GM19193 (cell line): ENCODE measurements around the gene GRB10.

ENCODE experiments used
- POLR2A ChIP-seq: IDR thresholded peaks from 4 replicates; pipeline ENCODE4 v1.6.1; 2011; ENCODE audit not compliant: insufficient read depth, insufficient read length; ENCODE audit errors: extremely low read depth

Gene GRB10

GRCh38 chr7:50618281-50618680 is 164.4 kb downstream of the GRB10 start:
- no peak for TF ChIP-seq POLR2A

- TF ChIP-seq POLR2A = no peak
Observed at GRCh38 chr7:50615519-50616080, 167.1 kb downstream of the GRB10 start.

DNA sequence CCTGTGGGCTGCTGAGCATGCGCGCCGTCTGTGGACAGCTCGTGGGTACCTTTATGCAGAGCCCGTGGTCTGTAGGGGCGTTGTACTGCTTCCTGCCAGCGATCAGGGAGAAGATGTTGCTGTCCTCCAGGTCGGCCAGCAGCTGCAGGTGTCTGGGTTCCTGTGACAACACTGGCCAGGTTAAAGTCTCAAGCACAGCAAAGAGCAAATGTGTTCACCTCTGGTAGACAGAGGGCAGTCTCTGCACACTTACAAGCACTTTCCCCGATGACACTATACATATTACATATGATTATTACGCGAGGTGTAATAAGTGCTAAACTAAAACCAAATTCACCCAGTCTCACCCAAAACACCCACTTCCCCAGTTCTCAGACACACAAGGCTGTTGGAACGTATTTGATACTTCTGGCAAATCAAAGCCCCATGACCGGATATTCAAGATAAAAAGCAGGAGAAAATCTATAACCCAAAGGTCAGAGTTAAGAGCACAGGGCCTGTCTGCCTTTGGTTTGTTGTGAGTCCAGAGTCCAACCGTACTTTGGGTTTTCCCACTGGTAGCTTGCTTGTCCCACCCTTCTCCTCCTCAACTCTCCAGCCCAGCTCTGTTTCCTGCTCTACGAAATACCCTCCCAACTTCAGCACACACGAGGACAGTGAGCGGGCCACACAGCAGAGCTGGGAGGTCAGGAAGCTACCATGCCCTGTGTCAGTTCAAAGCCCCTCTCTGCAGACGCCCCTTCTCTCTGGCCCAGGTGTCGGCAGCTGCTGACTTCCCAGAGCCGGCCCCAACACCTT is 167.8 kb downstream of the GRB10 start:
- no peak for TF ChIP-seq POLR2A

DNA sequence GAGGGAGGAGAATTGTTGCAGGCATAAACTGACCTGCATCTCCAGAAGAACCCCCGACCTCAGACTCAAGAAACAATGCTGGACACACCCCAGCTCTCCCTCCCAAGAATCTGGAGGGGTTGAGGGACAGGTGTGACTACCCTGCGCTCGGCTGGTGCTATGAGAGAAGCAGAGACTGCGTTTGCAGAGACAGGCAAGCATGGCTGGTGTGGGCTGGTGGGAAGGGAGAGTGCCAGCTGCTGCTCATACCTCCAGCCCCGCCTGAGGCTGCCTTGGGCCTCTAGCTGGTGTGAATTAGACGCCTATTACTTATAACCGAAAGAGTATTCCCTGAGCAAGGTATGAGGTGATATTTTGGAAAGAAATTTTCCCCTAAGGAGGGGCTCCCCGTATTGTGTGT is 169.2 kb downstream of the GRB10 start:
- no peak for TF ChIP-seq POLR2A

DNA sequence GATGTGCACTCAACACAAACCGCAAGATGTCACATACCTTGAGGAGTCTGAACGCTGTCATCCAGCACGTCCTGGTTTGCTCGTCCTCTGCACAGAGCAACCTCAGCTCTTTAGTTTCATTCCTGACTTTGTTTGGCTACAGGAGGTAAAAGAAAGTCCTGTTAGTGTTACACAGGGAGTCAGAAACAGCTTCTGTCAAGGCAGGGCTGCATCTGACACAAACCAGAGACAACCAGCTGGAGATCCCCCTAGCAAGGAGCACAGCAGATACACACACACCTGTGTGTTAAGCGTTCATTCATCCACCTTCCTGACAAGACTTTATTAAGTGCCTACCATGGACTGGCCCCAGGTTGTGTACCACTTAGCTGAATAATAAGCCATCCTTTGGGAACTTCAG is 170.0 kb downstream of the GRB10 start:
- no peak for TF ChIP-seq POLR2A

DNA sequence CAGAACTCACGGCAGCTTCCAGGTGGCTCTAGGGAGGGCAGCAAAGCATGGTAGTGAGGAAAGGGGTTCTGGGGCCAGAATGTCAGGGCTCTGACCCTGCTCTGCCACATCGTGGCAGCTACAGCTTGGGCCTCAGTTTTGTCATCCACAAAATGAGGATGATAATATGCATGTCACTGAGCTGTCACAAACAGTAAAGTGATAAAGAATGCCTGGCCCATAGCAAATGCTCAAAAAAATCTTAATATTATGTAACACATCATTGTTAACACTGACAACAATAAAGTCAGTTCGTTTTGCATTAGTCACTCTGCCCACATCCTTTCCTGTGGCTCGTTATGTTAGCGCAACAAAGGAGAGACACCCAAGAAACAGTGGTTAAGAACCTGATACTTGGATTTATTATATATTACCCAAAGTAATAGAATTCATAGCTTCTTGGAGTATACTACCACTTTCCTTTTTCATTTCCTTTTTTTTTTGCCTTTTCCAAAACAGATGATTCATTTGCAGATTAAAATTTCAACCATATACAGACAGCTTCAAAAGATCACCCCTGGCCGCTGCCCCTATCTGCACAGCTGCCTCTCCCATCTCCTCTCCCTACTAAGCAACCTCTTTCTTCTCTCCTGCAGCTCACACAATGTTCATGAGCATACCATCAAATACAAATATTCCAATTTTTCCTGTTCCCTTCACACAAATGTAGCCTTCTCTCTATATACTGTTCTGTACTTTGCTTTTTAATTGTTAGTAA is 172.0 kb downstream of the GRB10 start:
- no peak for TF ChIP-seq POLR2A

DNA sequence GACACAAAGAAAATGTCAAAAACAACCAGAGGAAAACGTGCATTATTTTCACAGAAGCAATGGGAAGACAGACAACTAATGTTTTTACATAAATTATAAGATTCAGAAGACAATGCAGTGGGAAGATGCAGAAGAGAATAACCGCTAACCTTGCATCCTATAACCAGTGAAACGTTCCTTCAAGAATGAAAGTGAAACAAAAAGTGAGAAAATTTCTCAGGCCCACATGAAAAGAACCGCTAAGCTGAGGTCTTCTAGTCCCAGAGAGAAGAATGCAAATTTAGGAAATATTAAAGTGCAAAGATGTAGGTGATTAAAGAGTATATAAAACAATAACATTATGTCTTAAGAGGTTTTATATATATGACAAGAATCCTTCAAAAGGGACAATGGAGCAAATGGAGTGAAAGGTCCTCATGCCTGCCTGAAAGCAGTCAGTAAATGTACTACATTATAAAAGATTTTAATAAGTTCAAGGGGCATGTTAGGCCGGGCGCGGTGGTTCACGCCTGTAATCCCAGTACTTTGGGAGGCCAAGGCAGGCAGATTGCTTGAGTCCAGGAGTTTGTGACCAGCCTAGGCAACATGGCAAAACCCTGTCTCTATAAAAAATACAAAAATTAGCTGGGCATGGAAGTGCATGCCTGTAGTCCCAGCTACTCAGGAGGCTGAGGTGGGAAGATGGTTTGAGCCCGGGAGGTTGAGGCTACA is 174.3 kb downstream of the GRB10 start:
- no peak for TF ChIP-seq POLR2A

GRCh38 chr7:50607524-50608125 is 175.1 kb downstream of the GRB10 start:
- TF ChIP-seq POLR2A = no peak

- TF ChIP-seq POLR2A = no peak
Observed at GRCh38 chr7:50605059-50605458, 177.6 kb downstream of the GRB10 start.

GRCh38 chr7:50603287-50603686 is 179.4 kb downstream of the GRB10 start:
- TF ChIP-seq POLR2A = no peak

- no peak for TF ChIP-seq POLR2A
Observed at GRCh38 chr7:50599385-50599784, 183.3 kb downstream of the GRB10 start.

GRCh38 chr7:50598460-50599343 is 184.0 kb downstream of the GRB10 start:
- no peak for TF ChIP-seq POLR2A

GRCh38 chr7:50596484-50596883 is 186.2 kb downstream of the GRB10 start:
- TF ChIP-seq POLR2A = no peak
